HCT116 (cell line): ENCODE results near the gene AEBP1. TPM values are rescaled to one million over a fixed set of nuclear protein-coding genes. Genes with fewer than 3 reads are reported as not detected.

Experiments
- ATAC-seq: fragments of 200-7000 bp; cut with Tn5 transposase; 2 replicates; pipeline ENCODE4 v1.9.1; 2020; ENCODE audit warnings: mild to moderate bottlenecking, moderate library complexity
- BruUV-seq: library from RNA; stranded (reverse); fragments of 400-500 nt; replicated peaks from 2 replicates; lab custom pipeline; 2021; lab: Mats Ljungman, UMichigan
- CTCF ChIA-PET: fragments of 300-600 bp; sonication (Branson Sonifier 250); formaldehyde crosslinking; loops from one replicate; lab custom pipeline; 2021; ENCODE audit warnings: antibody characterized with exemption; lab: Charles Lee
- POLR2A ChIA-PET: fragments of 300-600, 350-600 bp; sonication (Branson Sonifier 250); formaldehyde crosslinking; loops from one replicate; lab custom pipeline; 2021; ENCODE audit warnings: antibody characterized with exemption; lab: Charles Lee
- RAD21 ChIA-PET, 2 experiments: fragments of 300-600 bp; sonication (Branson Sonifier 250); formaldehyde crosslinking; loops; one replicate each; lab custom pipeline; 2023; ENCODE audit warnings: low total read pairs in 2 of 2; ENCODE audit not compliant: uncharacterized antibody in 2 of 2, unreplicated experiment in 2 of 2, low non-redundant PET in 1 of 2; lab: Charles Lee
- DNase-seq: peaks from one replicate; pipeline ENCODE4 v3.0.0-alpha.2; 2010; ENCODE audit warnings: low read depth, low spot score
- H2AFZ ChIP-seq: fragments of 200-600 bp; shearing (Covaris generic), sonication (generic); 2 replicates; pipeline ENCODE4 v1.6.1; 2017; ENCODE audit warnings: low read depth, mixed run types, mixed read lengths, antibody characterized with exemption, low read length; ENCODE audit not compliant: poor library complexity, severe bottlenecking
- H3K27ac ChIP-seq: 2 replicates; pipeline ENCODE4 v1.5.1; 2012; ENCODE audit warnings: low read depth, low read length
- H3K27me3 ChIP-seq: fragments of 200-600 bp; sonication (generic); 2 replicates; pipeline ENCODE4 v1.6.1; 2016; ENCODE audit warnings: mixed run types, low read length, mixed read lengths; ENCODE audit not compliant: insufficient read depth
- H3K36me3 ChIP-seq, 2 experiments: fragments of 200-500 bp in 1 of 2; fragments of 200-600 bp in 1 of 2; sonication (Bioruptor generic) in 1 of 2; sonication (generic) in 1 of 2; 2 replicates each; pipeline versions ENCODE4 v1.5.1 to v1.6.1; 2014 to 2016; ENCODE audit warnings: low read length in 2 of 2, inconsistent platforms in 1 of 2, mixed read lengths in 1 of 2, mixed run types in 1 of 2; ENCODE audit not compliant: insufficient read depth in 2 of 2, control insufficient read depth in 1 of 2
- H3K4me1 ChIP-seq, 2 experiments: fragments of 200-600 bp in 1 of 2; sonication (generic) in 1 of 2; 2 replicates each; pipeline versions ENCODE4 v1.5.1 to v1.6.1; 2012 to 2017; ENCODE audit warnings: low read length in 2 of 2, inconsistent platforms in 1 of 2, mild to moderate bottlenecking in 1 of 2, mixed read lengths in 1 of 2, mixed run types in 1 of 2, moderate library complexity in 1 of 2; ENCODE audit not compliant: insufficient read depth in 2 of 2, control insufficient read depth in 1 of 2
- H3K4me2 ChIP-seq: fragments of 200-600 bp; sonication (generic); 2 replicates; pipeline ENCODE4 v1.6.1; 2017; ENCODE audit warnings: mixed run types, low read length, mixed read lengths
- H3K4me3 ChIP-seq, 2 experiments: fragments of 200-600 bp in 1 of 2; sonication (generic) in 1 of 2; replicated peaks in 1 of 2; 2 replicates each; pipeline ENCODE4 v1.5.1; 2011 to 2016; ENCODE audit warnings: low read length in 2 of 2, control low read depth in 1 of 2, low read depth in 1 of 2, mild to moderate bottlenecking in 1 of 2, mixed read lengths in 1 of 2, mixed run types in 1 of 2
- H3K79me2 ChIP-seq: fragments of 200-600 bp; sonication (generic); 2 replicates; pipeline ENCODE4 v1.6.1; 2017; ENCODE audit warnings: mild to moderate bottlenecking, mixed run types, low read length, moderate library complexity, mixed read lengths; ENCODE audit not compliant: insufficient read depth
- H3K9ac ChIP-seq: fragments of 200-600 bp; sonication (generic); 2 replicates; pipeline ENCODE4 v1.6.1; 2016; ENCODE audit warnings: low read length, mixed read lengths
- H3K9me2 ChIP-seq: fragments of 200-600 bp; sonication (generic), shearing (Covaris generic); 2 replicates; pipeline ENCODE4 v1.6.1; 2017; ENCODE audit warnings: mixed run types, mild to moderate bottlenecking, moderate library complexity; ENCODE audit not compliant: insufficient read depth
- H3K9me3 ChIP-seq, 2 experiments: fragments of 200-500 bp in 1 of 2; fragments of 200-600 bp in 1 of 2; sonication (Bioruptor generic) in 1 of 2; sonication (generic) in 1 of 2; 2 replicates each; pipeline ENCODE4 v1.6.1; 2014 to 2017; ENCODE audit warnings: low read length in 2 of 2, mixed read lengths in 2 of 2, inconsistent platforms in 1 of 2, low read depth in 1 of 2, mild to moderate bottlenecking in 1 of 2, mixed run types in 1 of 2, moderate library complexity in 1 of 2; ENCODE audit not compliant: control insufficient read depth in 1 of 2, insufficient read depth in 1 of 2
- H4K20me1 ChIP-seq: fragments of 200-600 bp; sonication (generic), shearing (Covaris generic); 2 replicates; pipeline ENCODE4 v1.6.1; 2017; ENCODE audit warnings: mixed run types, mild to moderate bottlenecking, moderate library complexity; ENCODE audit not compliant: insufficient read depth
- ATF3 ChIP-seq: IDR thresholded peaks from 2 replicates; pipeline ENCODE4 v1.6.1; 2012
- CBX3 ChIP-seq: IDR thresholded peaks from 2 replicates; pipeline ENCODE4 v1.6.1; 2012; ENCODE audit warnings: low read depth
- CEBPB ChIP-seq: IDR thresholded peaks from 2 replicates; pipeline ENCODE4 v1.6.1; 2012; ENCODE audit warnings: low read depth
- EGR1 ChIP-seq: IDR thresholded peaks from 2 replicates; pipeline ENCODE4 v1.6.1; 2012; ENCODE audit warnings: low read depth
- EZH2phosphoT487 ChIP-seq: fragments of 200-600 bp; IDR thresholded peaks from 2 replicates; pipeline ENCODE4 v1.6.1; 2018; ENCODE audit warnings: antibody characterized with exemption, borderline replicate concordance
- POLR2A ChIP-seq: IDR thresholded peaks from 2 replicates; pipeline ENCODE4 v1.7.0; 2011; ENCODE audit warnings: borderline replicate concordance; ENCODE audit not compliant: insufficient read depth, insufficient read length; ENCODE audit errors: extremely low read depth
- POLR2AphosphoS5 ChIP-seq: IDR thresholded peaks from 2 replicates; pipeline ENCODE4 v1.6.1; 2011; ENCODE audit warnings: mild to moderate bottlenecking, low read depth, low read length, moderate library complexity
- REST ChIP-seq: IDR thresholded peaks from 2 replicates; pipeline ENCODE4 v1.6.1; 2012; ENCODE audit warnings: low read depth
- SP1 ChIP-seq: IDR thresholded peaks from 2 replicates; pipeline ENCODE4 v1.6.1; 2012; ENCODE audit warnings: low read depth
- SRF ChIP-seq: IDR thresholded peaks from 2 replicates; pipeline ENCODE4 v1.6.1; 2012; ENCODE audit warnings: low read depth
- TCF7L2 ChIP-seq: IDR thresholded peaks from 2 replicates; pipeline ENCODE4 v1.7.0; 2011; ENCODE audit warnings: borderline replicate concordance, inconsistent platforms; ENCODE audit not compliant: insufficient read depth, insufficient read length; ENCODE audit errors: extremely low read depth
- intact Hi-C: fragments of 100-400 bp; cut with micrococcal nuclease; formaldehyde crosslinking; loops from 2 replicates; pipeline ENCODE4 v1.10.0; 2022
- total RNA-seq: library from RNA; stranded (reverse); gene quantifications from one replicate; pipeline ENCODE4 v1.2.1, GENCODE V29; 2021; ENCODE audit not compliant: unreplicated experiment

The AEBP1 gene
- total RNA-seq, 1 experiment from 2014 or later, result 0.49 TPM

- TF ChIP-seq REST, result no peak
- no peak for TF ChIP-seq CEBPB
- no peak for TF ChIP-seq EZH2phosphoT487
- TF ChIP-seq EGR1, result no peak
- TF ChIP-seq POLR2A, result no peak
- no peak for TF ChIP-seq SP1
- no peak for TF ChIP-seq CBX3
- TF ChIP-seq, all 23 proteins: peak for 0
These were observed 40.6 kb upstream of the AEBP1 start (continued) for GRCh38 chr7:44063547-44063893.

GRCh38 chr7:44063894-44064651 is 40.1 kb upstream of the AEBP1 start:
- no peaks in the 10 kb centered on the region for H4K20me1 ChIP-seq
- RAD21 ChIA-PET, result no interaction called here
- peaks cover 2 to 20% of the 10 kb centered on the region in 2 experiments; a peak in 3 of 4 replicates for H3K36me3 ChIP-seq
- POLR2A ChIA-PET, result no interaction called here
- no peak overlapping the region for H3K9ac ChIP-seq
- H3K9me2 ChIP-seq, result no peaks in the 10 kb centered on the region
- H3K4me1 ChIP-seq, result peaks cover 0 to 6% of the 10 kb centered on the region in 2 experiments; a peak in 1 of 4 replicates
- no peaks in the 10 kb centered on the region for H3K9me3 ChIP-seq
- DNase-seq, result no peak
- no peak overlapping the region for H3K4me2 ChIP-seq
- no peak for TF ChIP-seq SRF
- no peak for TF ChIP-seq TCF7L2
- no peak for TF ChIP-seq ATF3
- 0 out of 2 replicates have a peak, but pooled peaks have one; percentile 2 for TF ChIP-seq POLR2AphosphoS5
- TF ChIP-seq, all 23 proteins: peak for 1
- no TSS peak for BruUV-seq
- Histone ChIP-seq H2AFZ (no peak overlapping the region), H3K4me3 (no peak overlapping the region), H3K27me3 (no peaks in the 10 kb centered on the region), H3K27ac (no peak overlapping the region), H3K79me2 (no peaks in the 10 kb centered on the region)
- CTCF ChIA-PET, result interaction anchor here (1.1 kb wide), 1 partner anchor 44 kb away, joined by 3 read pairs; no protein-coding TSS in a partner anchor
- intact Hi-C loops, result no loop called here
- no peak for ATAC-seq
